Eye (tissue), 1 donor: ENCODE data around the gene CAPN13.

ENCODE experiments used
- DNase-seq: peaks from one replicate; pipeline ENCODE4 v3.0.0-alpha.2; 2015

The CAPN13 gene

DNA sequence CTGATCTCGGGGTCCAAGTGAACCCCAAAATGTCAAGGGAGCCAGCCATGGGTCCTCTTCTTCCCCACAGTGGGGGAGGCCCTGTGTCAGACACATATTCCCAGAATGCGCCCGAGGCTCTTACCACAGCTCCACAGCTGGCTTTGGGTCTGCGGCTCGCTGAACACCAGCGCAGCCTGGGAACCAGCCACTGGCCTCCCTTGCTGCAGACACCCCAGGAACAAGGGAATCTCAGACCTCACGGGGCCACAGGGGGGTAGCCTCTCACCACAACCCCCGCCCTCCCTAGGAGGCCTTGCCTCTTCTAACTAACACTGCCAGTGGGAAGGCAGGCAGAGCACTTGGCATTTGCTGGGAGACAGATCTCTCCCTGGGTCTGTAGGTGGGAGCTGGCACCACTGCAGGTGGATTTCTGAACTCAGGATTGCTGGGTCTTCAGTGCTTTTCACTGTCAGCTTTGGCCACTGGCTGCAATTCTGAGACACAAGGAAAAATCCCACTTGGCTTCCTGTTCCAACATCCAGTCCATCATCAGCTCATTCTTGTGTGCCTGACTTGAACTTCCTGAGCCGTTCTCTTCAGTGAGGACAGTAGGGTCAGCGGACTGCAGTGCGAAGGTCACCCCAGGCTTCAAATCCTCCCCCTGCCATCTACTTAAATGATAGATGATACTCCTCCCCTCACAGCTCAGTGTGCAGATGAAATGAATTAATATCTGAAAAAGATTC is 128.7 kb downstream of the CAPN13 start:
- DNase-seq, result no peak

DNA sequence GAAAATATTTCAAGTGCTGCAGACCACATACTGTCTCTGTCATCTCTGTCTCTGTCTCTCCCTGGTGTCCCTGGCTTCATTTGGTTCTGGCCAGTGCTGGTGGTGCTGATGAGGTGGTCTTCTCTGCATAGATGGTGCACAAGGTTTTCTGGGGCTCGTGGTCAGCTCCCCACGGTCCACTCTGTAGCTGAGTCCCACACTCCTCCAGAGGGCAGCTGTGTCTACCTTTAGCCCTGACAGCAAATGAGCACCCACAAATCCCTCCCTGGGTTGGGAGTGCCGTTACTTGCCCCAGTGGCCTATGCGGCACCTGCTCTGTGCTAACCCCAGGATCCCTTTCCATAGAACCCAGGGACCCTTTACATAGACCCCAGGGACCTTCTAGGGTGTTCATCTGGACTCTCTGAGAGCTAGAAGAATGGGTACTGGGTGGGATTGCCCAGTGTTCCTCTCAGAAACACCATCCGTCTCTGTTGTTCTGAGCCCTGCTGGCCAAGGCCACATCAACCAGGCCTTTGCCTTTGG is 129.3 kb downstream of the CAPN13 start:
- no peak for DNase-seq

DNA sequence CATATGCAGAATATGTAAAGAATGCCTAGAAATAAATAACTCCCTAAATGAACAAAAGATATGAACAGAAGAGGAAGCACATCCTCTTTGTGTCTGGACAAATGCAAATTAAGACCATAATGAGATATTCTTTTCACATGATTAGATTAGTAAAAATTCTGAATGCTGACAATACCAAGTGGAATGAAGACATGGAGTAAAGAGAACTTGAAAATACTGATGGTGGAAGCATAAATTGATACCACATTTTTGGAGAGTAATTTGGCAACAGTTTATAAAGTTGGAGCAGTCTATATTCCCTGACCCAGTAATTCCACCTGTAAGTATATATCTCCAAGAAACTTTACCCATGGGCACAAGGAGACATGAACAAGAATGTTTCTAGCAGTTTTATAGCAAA is 130.0 kb downstream of the CAPN13 start:
- no peak for DNase-seq

DNA sequence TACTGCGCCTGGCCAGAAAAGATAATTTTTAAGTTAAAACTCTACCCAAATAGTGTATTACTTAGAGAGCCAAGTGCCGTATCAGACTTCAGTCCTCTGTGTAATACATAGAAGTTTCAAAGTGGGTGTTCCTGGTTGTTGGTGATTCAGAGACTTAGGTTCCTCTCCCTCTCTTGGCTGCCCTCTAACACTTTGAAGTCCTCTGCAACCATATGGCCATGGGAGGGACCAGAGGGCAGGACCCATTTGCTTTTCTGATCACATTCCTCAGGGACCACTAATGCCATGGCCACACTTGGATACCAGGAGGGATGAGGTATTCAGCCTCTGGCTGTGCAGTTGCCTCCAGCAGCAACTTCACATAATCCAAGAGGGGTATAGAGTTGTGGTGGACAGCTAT is 131.5 kb downstream of the CAPN13 start:
- no peak for DNase-seq

DNA sequence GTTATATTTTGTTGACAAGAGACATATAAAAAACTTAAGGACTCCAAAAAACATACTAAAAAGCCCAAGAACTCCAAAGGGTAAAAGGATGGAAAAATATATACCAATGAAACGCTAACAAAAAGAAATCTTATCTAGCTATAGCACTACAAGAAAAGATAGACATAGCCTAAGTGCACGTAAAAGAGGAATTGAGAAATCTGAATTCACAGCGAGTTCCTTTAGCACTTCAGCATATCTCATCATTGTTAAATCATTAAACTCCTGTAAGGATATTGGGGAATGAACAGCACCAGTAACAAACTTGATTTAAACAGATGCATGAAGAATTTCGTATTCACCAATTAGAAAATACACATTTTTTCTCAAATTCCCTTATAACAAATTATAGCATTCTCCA is 134.1 kb downstream of the CAPN13 start:
- DNase-seq, result no peak
